ENCODE results near the gene BSN.

BSN gene

DNA sequence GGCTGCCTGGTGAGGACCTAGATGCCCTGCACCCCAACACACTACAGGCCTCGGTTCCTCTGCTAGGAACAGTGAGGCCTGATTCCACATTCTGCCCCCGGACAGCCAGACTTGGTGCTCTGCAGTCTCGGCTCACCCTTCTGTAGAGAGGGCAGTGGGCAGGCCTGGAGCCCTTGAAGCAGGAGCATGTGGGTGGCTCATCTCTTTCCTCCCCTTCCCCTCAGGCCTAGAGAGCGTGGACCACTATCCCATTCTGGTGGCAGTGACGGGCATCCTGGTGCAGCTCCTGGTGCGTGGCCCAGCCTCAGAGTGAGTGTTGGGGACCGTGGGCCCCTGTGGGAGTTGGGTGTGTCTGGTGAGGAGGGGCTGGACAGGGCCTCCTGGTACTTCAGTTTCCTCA lies 161.9 kb downstream of the BSN start:
- H3K36me3 ChIP-seq = peaks cover 48% of the 10 kb centered on the region
- H3K27ac ChIP-seq = no peak overlapping the region
- H3K27me3 ChIP-seq = no peaks in the 10 kb centered on the region
- H3K9me3 ChIP-seq = no peaks in the 10 kb centered on the region
- no peak for TF ChIP-seq Cebpa-rat (IDR thresholded peaks at IDR 0.05)
- H3K4me2 ChIP-seq = no peak overlapping the region
- H4K20me1 ChIP-seq = peaks cover 13% of the 10 kb centered on the region
- H3K4me3 ChIP-seq = no peak overlapping the region
- no peak overlapping the region for H3K9ac ChIP-seq
- peaks cover 67% of the 10 kb centered on the region for H3K4me1 ChIP-seq

DNA sequence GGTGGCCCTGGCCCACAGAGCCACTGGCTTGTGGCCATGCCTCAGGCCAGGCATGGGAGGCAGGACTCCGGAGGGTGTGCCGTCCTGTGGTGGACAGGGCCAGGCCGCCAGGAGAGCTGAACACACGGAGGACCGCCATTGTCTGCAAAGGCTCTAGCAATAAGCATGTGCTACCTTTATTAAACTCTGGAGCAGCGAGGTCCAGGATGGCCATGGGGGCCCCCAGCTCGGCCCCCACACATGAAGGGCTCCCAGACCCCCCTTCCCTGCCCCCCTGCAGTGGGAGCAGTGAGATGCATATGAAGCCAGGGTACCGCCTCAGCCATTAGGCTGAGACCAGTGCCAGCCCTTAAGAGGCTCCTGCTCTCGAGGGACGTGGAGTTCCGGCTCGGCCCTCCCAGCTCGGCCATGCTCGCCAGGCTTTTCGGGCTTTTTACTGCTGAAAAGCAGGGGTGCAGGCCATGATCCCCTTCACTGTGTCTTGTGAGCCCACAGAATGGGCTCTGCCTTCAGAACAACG lies 162.5 kb downstream of the BSN start:
- H3K9ac ChIP-seq = no peak overlapping the region; the same call in 1 of the 2 replicates
- no peaks in the 10 kb centered on the region for H3K27me3 ChIP-seq
- TF ChIP-seq Cebpa-rat (IDR thresholded peaks at IDR 0.05) = no peak
- no peaks in the 10 kb centered on the region for H3K9me3 ChIP-seq
- H4K20me1 ChIP-seq = peaks cover 13% of the 10 kb centered on the region
- no peak overlapping the region for H3K4me3 ChIP-seq
- peaks cover 61% of the 10 kb centered on the region for H3K4me1 ChIP-seq
- H3K36me3 ChIP-seq = peaks cover 51% of the 10 kb centered on the region
- peak overlapping the region; percentile 100 for H3K4me2 ChIP-seq
- H3K27ac ChIP-seq = peak overlapping the region; percentile 43; the same call in 1 of the 2 replicates

DNA sequence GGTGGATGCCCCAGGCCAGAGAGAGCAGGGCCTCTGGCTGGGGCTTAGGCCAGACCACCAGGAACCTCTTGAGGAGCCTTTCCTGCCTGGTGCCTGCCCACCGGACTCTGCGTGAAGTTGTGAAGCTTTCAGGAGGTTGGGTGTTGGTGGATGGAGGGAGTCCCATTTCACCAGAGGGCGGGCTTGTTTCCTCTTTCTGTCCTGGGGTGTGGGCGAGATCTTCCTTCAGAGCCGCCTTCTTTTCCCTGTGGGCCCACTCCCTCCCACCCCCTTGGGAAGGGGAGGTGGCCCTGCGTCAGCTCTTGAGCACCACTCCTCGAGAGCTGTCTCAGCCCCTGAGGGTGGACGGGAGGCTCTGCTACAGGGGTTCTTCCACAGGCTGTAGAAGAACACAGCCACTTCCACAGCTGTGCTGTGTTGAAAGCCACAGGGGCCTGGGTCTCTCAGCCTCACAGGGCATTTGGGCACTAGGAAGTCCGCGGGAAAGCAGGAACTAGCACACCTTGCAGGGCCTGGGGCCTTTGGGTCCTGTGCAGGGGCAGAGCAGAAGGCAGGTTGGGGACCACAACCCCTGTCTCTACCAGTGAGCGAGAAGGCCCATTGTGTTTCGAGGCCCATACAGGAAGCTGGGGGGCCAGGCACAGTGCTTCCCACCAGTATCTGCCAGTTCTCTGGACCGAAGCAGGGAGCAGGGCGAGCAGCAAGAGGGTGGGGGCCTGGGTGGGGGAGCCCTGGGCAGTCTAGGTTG lies 163.1 kb downstream of the BSN start:
- peaks cover 57% of the 10 kb centered on the region for H3K36me3 ChIP-seq
- no peak overlapping the region; the same call in 1 of the 2 replicates for H3K9ac ChIP-seq
- H4K20me1 ChIP-seq = peaks cover 19% of the 10 kb centered on the region
- H3K27me3 ChIP-seq = no peaks in the 10 kb centered on the region
- peak overlapping the region; percentile 100 for H3K4me2 ChIP-seq
- H3K27ac ChIP-seq = peak overlapping the region; percentile 43; the same call in 1 of the 2 replicates
- no peak overlapping the region for H3K4me3 ChIP-seq
- H3K4me1 ChIP-seq = peaks cover 58% of the 10 kb centered on the region
- no peak for TF ChIP-seq Cebpa-rat (IDR thresholded peaks at IDR 0.05)
- H3K9me3 ChIP-seq = no peaks in the 10 kb centered on the region

DNA sequence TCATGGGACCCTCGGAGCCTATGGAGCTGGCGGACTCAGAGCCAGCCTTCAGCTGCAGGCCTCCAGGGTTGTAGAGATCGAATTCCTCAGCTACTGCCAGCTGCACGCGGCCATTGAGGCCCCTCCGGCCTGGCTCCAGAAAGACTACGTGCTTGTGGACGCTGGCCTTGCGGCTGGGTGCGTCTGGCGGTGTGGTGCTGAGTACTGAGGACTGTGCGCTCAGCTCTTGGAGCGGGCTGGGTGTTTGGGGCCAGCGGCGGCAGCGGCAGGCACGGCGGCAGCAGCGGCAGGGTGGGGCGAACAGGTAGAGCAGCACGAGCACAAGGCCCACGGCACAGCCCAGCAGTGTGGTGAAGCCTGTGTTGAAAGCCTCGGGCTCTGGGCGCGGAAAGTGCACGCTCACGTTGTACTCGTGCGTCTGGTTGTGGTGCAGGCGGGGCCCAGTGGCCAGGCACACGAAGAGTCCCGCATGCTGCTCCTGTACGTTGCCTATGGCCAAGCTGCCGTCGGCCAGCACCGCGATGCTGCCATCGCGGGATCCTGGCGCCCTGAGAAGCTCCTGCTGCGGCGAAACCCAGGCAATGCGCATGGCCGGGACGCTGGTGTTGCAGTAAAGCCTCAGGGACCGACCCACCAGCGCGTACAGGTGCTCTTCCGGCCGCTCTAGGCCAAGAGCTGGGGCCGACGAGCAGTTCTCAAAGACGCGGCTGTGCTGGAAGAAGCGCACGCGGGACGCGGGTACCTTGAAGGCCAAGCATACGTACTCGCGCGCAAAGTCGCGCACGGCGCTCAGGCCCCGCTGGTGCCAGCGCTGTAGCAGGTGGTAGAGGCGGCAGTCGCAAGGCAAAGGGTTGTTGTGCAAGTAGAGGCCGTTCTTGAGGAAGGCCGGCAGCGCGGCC lies 163.9 kb downstream of the BSN start:
- H3K9me3 ChIP-seq = no peaks in the 10 kb centered on the region
- H3K27ac ChIP-seq = no peak overlapping the region
- H3K4me1 ChIP-seq = peaks cover 58% of the 10 kb centered on the region
- H3K4me3 ChIP-seq = peak overlapping the region; percentile 65
- H3K4me2 ChIP-seq = peak overlapping the region; percentile 100
- H3K36me3 ChIP-seq = peaks cover 63% of the 10 kb centered on the region
- H4K20me1 ChIP-seq = peaks cover 27% of the 10 kb centered on the region
- H3K27me3 ChIP-seq = no peaks in the 10 kb centered on the region
- TF ChIP-seq Cebpa-rat (IDR thresholded peaks at IDR 0.05) = no peak
- H3K9ac ChIP-seq = no peak overlapping the region; the same call in 1 of the 2 replicates

DNA sequence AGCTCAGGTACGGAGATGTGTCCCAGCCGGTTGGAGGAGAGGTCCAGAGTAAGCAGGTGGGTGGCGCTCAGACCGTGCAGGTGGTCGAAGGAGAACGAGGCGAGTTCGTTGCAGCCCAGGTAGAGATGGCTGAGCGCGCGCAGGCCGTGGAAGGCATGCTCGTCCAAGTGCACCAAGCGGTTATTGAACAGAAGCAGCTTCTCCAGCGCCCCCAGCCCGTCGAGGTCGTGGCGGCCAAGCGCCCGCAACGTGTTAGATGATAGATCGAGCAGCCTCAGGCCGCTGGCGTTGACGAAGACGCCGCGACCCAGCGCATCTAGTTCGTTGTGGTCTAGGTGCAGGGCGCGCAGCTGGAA lies 164.6 kb downstream of the BSN start:
- Histone ChIP-seq H3K4me2 (peak overlapping the region; percentile 100), H3K9me3 (no peaks in the 10 kb centered on the region), H3K27ac (peak overlapping the region; percentile 45; the same call in 1 of the 2 replicates), H3K36me3 (peaks cover 63% of the 10 kb centered on the region), H3K9ac (peak overlapping the region; percentile 66), H3K27me3 (no peaks in the 10 kb centered on the region), H3K4me3 (peak overlapping the region; percentile 65), H3K4me1 (peaks cover 52% of the 10 kb centered on the region), H4K20me1 (peaks cover 32% of the 10 kb centered on the region)
- no peak for TF ChIP-seq Cebpa-rat (IDR thresholded peaks at IDR 0.05)

DNA sequence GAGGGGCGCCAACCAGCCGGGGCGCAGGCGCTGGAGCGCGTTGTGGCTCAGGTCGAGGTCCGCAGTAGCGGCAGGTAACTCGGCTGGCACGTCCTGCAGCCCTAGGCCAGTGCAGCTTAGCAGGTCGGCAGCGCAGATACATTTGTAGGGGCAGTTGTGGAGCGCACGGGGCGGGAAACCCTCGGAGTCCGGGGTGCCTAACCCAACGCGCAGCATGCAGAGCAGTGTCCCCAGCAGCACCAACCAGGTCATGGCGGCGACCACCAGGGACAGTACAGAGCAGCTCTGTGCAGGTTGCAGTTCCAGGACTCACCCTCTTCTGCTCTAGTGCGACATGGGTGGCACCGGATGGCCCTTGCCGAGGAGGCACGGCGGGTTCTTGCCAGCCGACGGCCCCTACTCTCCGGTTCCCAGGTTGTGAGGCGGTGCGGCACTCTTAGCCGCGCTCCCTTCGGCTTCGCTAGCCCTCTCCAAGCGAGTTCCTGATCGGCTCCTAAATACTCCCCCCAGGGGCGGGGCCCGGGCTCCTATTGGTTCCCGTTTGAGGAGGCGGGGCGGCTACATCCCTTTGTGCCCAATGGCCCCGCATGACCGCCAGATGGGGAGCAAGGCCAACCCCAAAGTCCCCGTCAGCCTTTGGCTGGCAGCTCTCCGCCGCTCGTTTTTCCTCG lies 165.1 kb downstream of the BSN start, which contains the start of gene AMIGO3:
Gene AMIGO3 (minus strand): TSS at position 471 of the 671 bp plus-strand sequence. CDS start 219 bp downstream, at position 252.
- H3K9ac ChIP-seq = peak within 1 kb of the TSS; percentile 66
- peaks cover 58% of the 10 kb centered on the region for H3K36me3 ChIP-seq
- H3K4me2 ChIP-seq = peak within 1 kb of the TSS; percentile 100
- no peak for TF ChIP-seq Cebpa-rat (IDR thresholded peaks at IDR 0.05)
- peaks cover 32% of the 10 kb centered on the region for H4K20me1 ChIP-seq
- H3K9me3 ChIP-seq = no peaks in the 10 kb centered on the region
- peaks cover 48% of the 10 kb centered on the region for H3K4me1 ChIP-seq
- no peaks in the 10 kb centered on the region for H3K27me3 ChIP-seq
- H3K4me3 ChIP-seq = peak within 1 kb of the TSS; percentile 65
- peak within 1 kb of the TSS; percentile 45; the same call in 1 of the 2 replicates for H3K27ac ChIP-seq
